SKM-1 treated with dmso at 0.1 percent for 144 hours (cell line): ENCODE measurements around the gene PLCD3.

Experiments
- DNase-seq: peaks from one replicate; lab custom pipeline; 2025; ENCODE audit not compliant: unreplicated experiment; lab: John Stamatoyannopoulos, UW

Gene PLCD3

GRCh38 chr17:45104497-45104896, 27.8 kb downstream of the PLCD3 start:
- no peak for DNase-seq

DNA sequence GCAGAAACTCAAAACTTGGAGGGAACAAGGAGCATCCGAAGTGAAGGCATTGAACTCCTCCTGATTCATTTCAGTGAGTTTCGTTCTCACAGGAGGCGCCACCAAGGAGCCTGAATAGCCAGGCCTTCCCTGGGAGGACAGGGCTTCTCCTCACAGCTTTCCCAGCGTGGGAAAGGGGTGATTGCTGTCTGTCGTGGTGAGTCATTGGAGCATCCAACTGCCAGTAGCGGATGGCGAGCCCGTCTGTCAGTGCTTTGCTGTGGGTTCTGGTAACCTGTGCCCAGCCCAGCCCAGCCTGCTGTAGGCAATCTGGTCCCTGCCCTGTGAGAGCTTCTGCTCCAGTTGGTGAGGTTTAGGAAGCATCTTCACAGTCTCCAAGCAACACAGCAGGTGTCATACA, 28.3 kb downstream of the PLCD3 start:
- no peak for DNase-seq

- DNase-seq, result no peak
Observed at GRCh38 chr17:45103269-45103795, 29.0 kb downstream of the PLCD3 start.

DNA sequence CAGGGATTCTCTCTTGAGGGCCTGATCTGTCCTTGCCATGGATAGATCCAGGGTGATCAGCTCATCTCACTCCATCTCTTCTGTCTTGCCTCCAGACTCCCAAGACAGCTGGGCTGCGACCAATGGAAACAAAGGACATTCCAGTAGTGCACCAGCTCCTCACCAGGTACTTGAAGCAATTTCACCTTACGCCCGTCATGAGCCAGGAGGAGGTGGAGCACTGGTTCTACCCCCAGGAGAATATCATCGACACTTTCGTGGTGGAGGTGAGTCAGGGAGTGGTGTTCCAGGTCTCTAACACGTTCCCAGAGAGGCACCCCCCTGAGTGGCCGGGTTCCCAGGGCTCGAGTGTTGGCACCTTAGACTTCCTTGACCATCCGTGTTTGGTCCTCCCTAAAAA, 29.5 kb downstream of the PLCD3 start:
- no peak for DNase-seq

DNA sequence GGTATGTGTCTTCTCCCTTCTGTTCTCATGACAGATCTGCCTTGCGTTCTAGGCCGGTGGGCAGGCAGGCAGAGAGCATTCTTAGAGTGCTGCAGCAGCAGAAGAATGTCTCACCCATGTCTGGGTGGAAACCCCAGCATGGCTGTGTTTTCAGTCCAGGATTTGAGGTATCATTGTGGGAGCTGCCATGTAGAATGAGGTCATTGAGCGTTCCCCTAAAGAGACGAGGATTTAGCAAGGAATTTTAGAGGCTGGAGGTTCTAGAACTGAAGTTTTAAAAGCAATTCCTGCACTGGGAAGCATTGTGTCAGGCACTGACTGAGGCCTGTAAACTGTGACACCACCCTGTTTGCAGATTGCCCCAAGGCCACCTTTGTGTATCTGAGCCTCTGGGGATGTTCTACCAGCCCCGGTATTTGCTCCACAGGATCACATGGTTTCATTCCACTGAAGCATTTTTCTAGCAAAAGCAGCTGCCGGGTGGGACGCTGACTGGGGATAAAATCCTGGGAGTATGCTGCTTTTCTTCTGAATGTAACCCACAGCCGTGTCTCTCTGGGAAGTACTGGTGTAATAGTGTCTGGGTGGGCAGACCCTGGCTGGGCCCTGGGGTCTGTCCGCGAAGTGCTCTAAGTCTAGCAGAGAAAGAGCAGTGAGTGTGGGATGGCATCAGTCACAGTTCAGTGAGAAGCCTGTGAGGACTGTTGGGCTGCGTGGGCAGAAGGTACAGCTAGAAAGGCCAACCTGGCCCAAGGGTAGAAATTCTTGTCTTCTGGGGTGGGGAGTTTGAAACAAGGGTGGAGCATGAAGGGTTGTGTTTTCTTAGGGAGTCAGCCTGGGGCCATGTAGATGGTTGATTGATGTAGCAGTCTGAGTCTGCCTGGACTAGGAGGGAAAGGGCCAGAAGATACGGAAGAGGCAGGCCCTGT, 30.2 kb downstream of the PLCD3 start:
- no peak for DNase-seq

- DNase-seq, result no peak
Observed at GRCh38 chr17:45101546-45101882, 30.8 kb downstream of the PLCD3 start.

- peak; percentile 37 for DNase-seq
Observed at GRCh38 chr17:45098869-45099616, 33.3 kb downstream of the PLCD3 start.

DNA sequence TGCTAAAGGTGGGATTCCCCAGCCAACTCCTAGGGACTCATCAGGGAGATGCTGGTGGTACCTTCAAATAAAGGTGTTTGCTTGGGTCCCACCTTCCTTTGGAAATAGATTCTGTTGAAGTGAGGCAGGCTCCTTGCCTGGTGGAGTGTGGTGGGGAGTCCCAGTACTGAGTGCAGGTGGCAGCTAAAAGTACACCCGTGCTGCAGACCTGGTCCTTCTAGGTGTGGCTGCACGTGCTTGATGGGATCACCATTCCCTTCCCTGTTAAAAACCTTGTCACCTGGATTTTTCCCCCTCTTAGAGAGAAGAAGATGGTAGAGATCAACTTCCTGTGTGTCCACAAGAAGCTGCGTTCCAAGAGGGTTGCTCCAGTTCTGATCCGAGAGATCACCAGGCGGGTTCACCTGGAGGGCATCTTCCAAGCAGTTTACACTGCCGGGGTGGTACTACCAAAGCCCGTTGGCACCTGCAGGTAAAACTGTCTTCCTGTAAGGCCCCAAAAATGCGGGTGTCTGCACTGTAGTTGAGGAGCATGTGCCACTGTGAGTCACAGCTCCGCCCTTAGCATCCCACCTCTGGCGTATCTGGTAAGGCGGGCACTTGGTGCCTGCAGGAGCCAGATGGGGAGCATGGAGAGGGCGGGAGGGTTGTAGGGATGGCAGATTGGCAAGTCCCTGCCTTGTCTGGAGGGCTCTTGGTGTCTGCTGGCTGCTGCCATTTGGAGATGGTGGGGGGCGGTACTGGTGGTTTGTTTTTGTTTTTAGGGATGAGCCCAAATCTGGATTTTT, 34.0 kb downstream of the PLCD3 start:
- no peak for DNase-seq

DNA sequence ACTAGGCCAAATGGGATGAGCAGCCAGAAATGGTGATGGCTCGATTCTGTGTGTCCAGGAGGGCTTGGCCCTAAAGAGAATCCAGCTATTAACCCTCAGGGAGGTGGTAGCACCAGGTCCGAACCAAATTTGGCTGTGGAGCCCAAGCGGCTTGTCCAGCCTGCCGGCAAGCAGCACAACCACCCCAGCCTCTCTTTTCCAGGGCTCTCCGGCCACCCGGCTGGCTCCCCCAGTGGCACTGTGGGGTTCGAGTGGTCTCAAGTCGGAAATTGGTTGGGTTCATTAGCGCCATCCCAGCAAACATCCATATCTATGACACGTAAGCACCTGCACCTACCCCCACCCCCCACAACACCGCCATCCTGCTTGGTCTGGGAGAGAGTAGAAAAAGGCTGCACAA, 35.4 kb downstream of the PLCD3 start:
- DNase-seq, result no peak

DNA sequence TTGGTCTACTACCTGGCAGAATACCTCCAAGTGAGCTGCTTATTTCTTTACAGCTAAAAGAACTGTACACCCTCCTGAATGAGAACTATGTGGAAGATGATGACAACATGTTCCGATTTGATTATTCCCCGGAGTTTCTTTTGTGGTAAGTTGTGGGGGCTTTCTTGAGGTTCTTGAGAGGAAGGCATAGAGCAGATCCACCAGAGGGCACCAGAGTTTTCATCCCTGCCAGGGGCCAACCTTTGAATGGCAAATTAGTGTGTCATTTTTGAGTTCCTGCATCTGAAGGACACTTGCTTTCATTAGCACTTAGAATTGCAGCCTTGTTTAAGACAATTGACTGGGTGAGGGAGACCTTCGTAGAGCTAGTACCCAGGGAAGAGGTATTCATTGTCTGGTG, 36.2 kb downstream of the PLCD3 start:
- no peak for DNase-seq

- DNase-seq, result no peak
Observed at GRCh38 chr17:45093444-45094110, 38.7 kb downstream of the PLCD3 start.

GRCh38 chr17:45092911-45093430, 39.3 kb downstream of the PLCD3 start:
- no peak for DNase-seq

- no peak for DNase-seq
Observed at GRCh38 chr17:45091778-45092425, 40.4 kb downstream of the PLCD3 start.

DNA sequence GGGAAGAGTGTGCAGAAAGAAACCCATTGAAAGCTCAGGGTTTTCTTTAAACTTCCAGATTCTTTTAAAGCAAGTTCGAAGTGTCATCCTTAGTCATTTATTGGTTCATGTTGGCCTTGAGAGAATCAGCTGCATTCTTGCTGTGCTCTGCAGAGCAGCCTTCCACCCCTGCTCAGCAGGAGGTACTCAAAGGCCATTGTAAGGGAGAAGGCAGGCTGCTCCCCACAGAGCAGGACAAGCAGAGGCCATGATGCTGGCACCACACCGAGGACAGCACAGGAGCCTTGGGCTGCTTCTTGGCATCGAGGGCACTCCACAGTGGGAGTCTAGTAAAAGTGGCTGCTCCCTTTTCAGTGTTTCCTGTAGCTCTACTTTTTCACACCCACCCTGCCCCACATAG, 41.6 kb downstream of the PLCD3 start:
- no peak for DNase-seq

DNA sequence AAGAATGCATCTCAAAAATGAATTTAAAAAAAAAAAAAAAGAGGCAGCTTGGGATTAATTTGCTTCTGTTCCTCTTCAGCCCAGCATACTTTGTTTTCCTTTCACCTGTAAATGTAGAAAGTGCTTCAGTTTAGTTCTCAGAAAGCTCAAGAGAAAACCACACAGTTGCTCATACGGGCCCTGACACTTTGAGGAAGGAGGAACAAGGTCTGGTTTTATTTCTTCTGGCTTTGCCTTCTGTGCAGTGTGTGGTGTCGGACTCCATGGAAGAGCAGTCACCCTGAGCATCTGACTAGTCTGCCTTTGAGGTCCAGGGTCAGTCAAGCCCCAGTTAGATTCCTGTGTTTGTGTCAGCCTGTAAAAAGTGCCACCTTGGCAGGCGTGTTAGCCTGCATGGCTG, 43.6 kb downstream of the PLCD3 start:
- no peak for DNase-seq

DNA sequence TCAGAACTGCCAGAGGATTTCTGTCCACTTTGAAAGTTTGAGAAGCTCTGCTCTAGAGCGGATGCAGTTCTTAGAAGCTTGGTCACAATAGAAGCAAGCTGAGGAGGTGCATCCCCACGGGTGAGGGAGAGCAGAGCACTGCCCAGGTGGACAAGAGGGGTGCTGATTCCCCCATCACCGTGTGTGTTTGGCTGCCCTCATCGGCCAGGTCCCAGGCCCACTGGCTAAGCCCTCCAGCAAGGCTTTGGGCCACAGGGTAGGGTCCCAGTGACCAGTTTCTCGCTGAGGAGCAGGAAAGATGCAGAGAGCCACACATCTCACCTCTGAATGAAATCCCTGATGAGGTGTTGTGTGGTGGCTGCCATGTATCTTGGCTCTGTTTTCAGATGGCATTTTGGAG, 44.3 kb downstream of the PLCD3 start:
- DNase-seq, result no peak

DNA sequence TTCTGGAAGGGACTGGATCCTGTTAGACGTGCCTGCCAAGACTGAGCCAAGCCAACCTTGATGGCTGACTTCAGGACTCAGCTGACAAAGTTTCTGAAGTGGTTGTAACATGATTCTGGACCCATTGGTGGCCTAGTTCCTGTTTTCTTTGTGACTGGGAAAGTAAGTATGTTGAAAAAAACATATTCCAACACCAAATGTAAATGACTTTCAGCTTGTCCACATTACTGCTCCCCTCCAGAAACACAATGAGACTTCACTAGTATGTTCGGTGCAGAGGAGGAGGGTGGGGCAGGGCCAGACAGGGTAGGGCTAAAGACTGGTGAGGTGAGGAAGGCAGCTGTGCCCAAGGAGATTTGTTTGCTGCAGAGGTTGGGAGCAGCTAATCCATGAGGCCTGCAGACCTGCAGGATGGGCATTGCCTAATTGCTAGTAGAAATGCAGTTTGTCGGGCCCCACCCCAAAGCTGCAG, 44.8 kb downstream of the PLCD3 start:
- no peak for DNase-seq

DNA sequence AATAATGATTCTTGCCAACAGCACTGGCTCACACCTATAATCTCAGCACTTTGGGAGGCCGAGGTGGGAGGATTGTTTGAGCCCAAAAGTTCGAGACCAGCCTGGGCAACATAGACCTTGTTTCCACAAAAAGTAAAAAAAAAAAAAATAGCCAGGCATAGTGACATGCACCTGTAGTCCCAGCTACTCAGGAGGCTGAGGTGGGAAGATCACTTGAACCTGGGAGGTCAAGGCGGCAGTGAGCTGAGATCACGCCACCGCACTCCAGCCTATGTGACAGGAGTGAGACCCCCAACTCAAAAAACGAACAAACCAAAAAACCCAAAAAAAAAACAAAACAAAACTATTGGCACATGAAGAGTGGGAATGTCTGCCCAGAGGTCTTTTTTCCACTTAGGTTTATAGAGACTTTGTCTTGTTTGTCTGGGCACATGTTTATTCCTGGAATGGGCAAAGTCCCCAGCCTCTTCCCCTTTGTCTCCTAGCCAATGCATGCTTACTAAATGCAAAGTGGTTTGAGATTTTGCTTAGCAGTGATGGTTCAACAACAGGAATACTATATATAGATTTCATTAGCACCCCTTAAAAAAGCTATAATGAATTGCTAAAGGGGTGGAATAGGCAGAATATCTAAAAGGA, 45.3 kb downstream of the PLCD3 start:
- no peak for DNase-seq

DNA sequence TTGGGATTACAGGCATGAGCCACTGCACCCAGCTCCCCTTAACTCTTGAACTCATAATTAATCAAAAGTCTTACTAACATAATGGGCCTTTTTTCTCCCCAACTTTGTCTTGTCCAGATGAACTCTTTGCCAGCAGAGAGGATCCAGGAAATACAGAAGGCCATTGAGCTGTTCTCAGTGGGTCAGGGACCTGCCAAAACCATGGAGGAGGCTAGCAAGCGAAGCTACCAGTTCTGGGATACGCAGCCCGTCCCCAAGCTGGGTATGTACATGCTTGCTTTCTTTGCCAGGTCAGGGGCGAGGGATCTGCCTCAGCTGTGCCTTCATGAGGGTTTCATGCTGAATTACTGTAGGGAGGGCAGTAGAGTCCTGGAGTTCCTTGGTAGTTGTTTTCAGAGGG, 45.9 kb downstream of the PLCD3 start:
- no peak for DNase-seq
